ENCODE measurements around the gene ADSS2. TPM values are rescaled to one million over a fixed set of nuclear protein-coding genes. Genes with fewer than 3 reads are reported as not detected.

The ADSS2 gene
- polyA plus RNA-seq, 1 of the 3 experiments (the other 2 are of a cell fraction): 30.7 TPM

- WGBS (ENCODE audit: low lambda C conversion rate): 78% methylated on average over 1 of the region's 1 CpG
- Histone ChIP-seq H4K20me1 (ENCODE audit: insufficient read depth) (no peaks in the 10 kb centered on the region), H3K4me3 (ENCODE audit: low read depth in 2 of 2, low read length in 1 of 2) (no peak overlapping the region), H3K9ac (no peak overlapping the region), H3F3A (replicated peaks; ENCODE audit: insufficient read depth) (peaks cover 6% of the 10 kb centered on the region), H3K9me3 (no peaks in the 10 kb centered on the region), H2AFZ (ENCODE audit: low read depth) (no peak overlapping the region), H3K27ac (ENCODE audit: low read depth in 2 of 2, low read length in 1 of 2) (no peak overlapping the region), H3K79me2 (ENCODE audit: insufficient read depth) (no peaks in the 10 kb centered on the region), H3K4me1 (ENCODE audit: control insufficient read depth in 1 of 2, insufficient read depth in 2 of 2, low read depth in 1 of 2, low read length in 1 of 2) (0 out of 4 replicates have a peak, but pooled peaks cover 0 to 4% of the 10 kb centered on the region in 2 experiments), H3K9me2 (no peaks in the 10 kb centered on the region), H3K27me3 (ENCODE audit: insufficient read depth) (no peaks in the 10 kb centered on the region), H3K36me3 (replicated peaks in 1 of 2; ENCODE audit: control insufficient read depth in 1 of 2, insufficient read depth in 2 of 2, low read length in 1 of 2) (no peaks in the 10 kb centered on the region), H3K4me2 (no peak overlapping the region)
- DNase-seq: no peak
- ChIA-PET CTCF (no interaction called here), POLR2A (no interaction called here)
- TF ChIP-seq CHD2 (IDR thresholded peaks at IDR 0.05; ENCODE audit: low read length, partially characterized antibody): no peak
These were observed 64.3 kb downstream of the ADSS2 start for GRCh38 chr1:244387415-244387814.

DNA sequence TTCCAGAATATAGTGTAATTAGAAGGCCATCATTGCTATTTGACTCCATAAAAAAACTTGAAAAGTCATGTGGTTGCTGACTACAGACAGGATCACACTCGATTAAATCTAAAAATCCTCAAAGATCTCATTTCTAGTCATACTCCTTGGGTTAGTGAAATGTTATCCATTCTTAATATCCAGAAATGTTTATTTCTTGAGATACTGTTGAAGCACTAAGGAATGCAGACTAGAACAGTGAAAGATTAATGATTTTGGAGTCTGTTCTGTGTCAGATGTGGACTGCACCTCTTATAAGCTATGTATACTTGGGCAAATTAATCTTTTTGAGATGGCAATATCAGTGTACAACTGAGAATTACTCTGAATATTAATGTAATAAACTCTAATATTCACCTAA, 65.1 kb downstream of the ADSS2 start:
- H3K9ac ChIP-seq: no peak overlapping the region
- H3F3A ChIP-seq (replicated peaks; ENCODE audit: insufficient read depth): peaks cover 9% of the 10 kb centered on the region
- no peaks in the 10 kb centered on the region for H3K9me2 ChIP-seq
- no peak overlapping the region for H3K27ac ChIP-seq (ENCODE audit: low read depth in 2 of 2, low read length in 1 of 2)
- no peak overlapping the region for H3K4me3 ChIP-seq (ENCODE audit: low read depth in 2 of 2, low read length in 1 of 2)
- ChIA-PET CTCF (no interaction called here), POLR2A (no interaction called here)
- no peaks in the 10 kb centered on the region for H3K79me2 ChIP-seq (ENCODE audit: insufficient read depth)
- TF ChIP-seq IRF3 (IDR thresholded peaks at IDR 0.05; ENCODE audit: low read depth, low read length): no peak
- TF ChIP-seq FOXJ3 (CRISPR knock-in tag; IDR thresholded peaks at IDR 0.05): no peak
- TF ChIP-seq FOXM1 (IDR thresholded peaks at IDR 0.05; ENCODE audit: low read depth): no peak
- TF ChIP-seq GABPA (IDR thresholded peaks at IDR 0.05; ENCODE audit: low read depth): no peak
- no peak for DNase-seq
- peaks cover 2 to 6% of the 10 kb centered on the region in 2 experiments; a peak in 1 of 4 replicates for H3K4me1 ChIP-seq (ENCODE audit: control insufficient read depth in 1 of 2, insufficient read depth in 2 of 2, low read depth in 1 of 2, low read length in 1 of 2)
- no peak overlapping the region for H2AFZ ChIP-seq (ENCODE audit: low read depth)
- H3K9me3 ChIP-seq: no peaks in the 10 kb centered on the region
- no peaks in the 10 kb centered on the region for H3K27me3 ChIP-seq (ENCODE audit: insufficient read depth)
- no peaks in the 10 kb centered on the region for H4K20me1 ChIP-seq (ENCODE audit: insufficient read depth)
- H3K36me3 ChIP-seq (replicated peaks in 1 of 2; ENCODE audit: control insufficient read depth in 1 of 2, insufficient read depth in 2 of 2, low read length in 1 of 2): no peaks in the 10 kb centered on the region
- H3K4me2 ChIP-seq: no peak overlapping the region
- 93% methylated on average over 1 of the region's 1 CpG for WGBS (ENCODE audit: low lambda C conversion rate)

- Histone ChIP-seq H3K4me1 (ENCODE audit: control insufficient read depth in 1 of 2, insufficient read depth in 2 of 2, low read depth in 1 of 2, low read length in 1 of 2) (peaks cover 2 to 6% of the 10 kb centered on the region in 2 experiments; a peak in 1 of 4 replicates), H3K4me2 (no peak overlapping the region), H3K79me2 (ENCODE audit: insufficient read depth) (no peaks in the 10 kb centered on the region), H2AFZ (ENCODE audit: low read depth) (no peak overlapping the region), H3K27ac (ENCODE audit: low read depth in 2 of 2, low read length in 1 of 2) (no peak overlapping the region), H3K9me3 (no peaks in the 10 kb centered on the region), H3K36me3 (replicated peaks in 1 of 2; ENCODE audit: control insufficient read depth in 1 of 2, insufficient read depth in 2 of 2, low read length in 1 of 2) (no peaks in the 10 kb centered on the region), H3K4me3 (ENCODE audit: low read depth in 2 of 2, low read length in 1 of 2) (no peak overlapping the region), H3K9me2 (no peaks in the 10 kb centered on the region), H3K9ac (no peak overlapping the region), H4K20me1 (ENCODE audit: insufficient read depth) (no peaks in the 10 kb centered on the region), H3F3A (replicated peaks; ENCODE audit: insufficient read depth) (peaks cover 9% of the 10 kb centered on the region), H3K27me3 (ENCODE audit: insufficient read depth) (no peaks in the 10 kb centered on the region)
- ChIA-PET POLR2A (no interaction called here), CTCF (interaction anchor here (1.0 kb wide), 2 partner anchors 11 to 84 kb away, joined by 3 read pairs; no protein-coding TSS in a partner anchor)
- no peak for DNase-seq
- 93% methylated on average over 3 of the region's 3 CpGs for WGBS (ENCODE audit: low lambda C conversion rate)
- TF ChIP-seq, protein P1, sequence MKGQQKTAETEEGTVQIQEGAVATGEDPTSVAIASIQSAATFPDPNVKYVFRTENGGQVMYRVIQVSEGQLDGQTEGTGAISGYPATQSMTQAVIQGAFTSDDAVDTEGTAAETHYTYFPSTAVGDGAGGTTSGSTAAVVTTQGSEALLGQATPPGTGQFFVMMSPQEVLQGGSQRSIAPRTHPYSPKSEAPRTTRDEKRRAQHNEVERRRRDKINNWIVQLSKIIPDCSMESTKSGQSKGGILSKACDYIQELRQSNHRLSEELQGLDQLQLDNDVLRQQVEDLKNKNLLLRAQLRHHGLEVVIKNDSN (IDR thresholded peaks at IDR 0.05; ENCODE audit: borderline replicate concordance, low read depth): no peak
- TF ChIP-seq MXI1 (IDR thresholded peaks at IDR 0.05; ENCODE audit: low read depth, low read length) (no peak), ELF1 (IDR thresholded peaks at IDR 0.05) (no peak), JUND (IDR thresholded peaks at IDR 0.05) (no peak), EP300 (IDR thresholded peaks at IDR 0.05; ENCODE audit: borderline replicate concordance in 1 of 2, low read depth in 1 of 2, low read length in 1 of 2) (no peak), MAX (IDR thresholded peaks at IDR 0.05; ENCODE audit: low read depth) (no peak), NRF1 (IDR thresholded peaks at IDR 0.05; ENCODE audit: low read depth, low read length) (no peak), PBX3 (IDR thresholded peaks at IDR 0.05) (no peak), TEAD4 (IDR thresholded peaks at IDR 0.05; ENCODE audit: borderline replicate concordance, insufficient read depth) (no peak), TCF12 (IDR thresholded peaks at IDR 0.05) (no peak), POLR2AphosphoS5 (IDR thresholded peaks at IDR 0.05; ENCODE audit: low read depth, low read length) (no peak), GATA2 (CRISPR knock-in tag; IDR thresholded peaks at IDR 0.05) (no peak)
- TF ChIP-seq, protein P2, sequence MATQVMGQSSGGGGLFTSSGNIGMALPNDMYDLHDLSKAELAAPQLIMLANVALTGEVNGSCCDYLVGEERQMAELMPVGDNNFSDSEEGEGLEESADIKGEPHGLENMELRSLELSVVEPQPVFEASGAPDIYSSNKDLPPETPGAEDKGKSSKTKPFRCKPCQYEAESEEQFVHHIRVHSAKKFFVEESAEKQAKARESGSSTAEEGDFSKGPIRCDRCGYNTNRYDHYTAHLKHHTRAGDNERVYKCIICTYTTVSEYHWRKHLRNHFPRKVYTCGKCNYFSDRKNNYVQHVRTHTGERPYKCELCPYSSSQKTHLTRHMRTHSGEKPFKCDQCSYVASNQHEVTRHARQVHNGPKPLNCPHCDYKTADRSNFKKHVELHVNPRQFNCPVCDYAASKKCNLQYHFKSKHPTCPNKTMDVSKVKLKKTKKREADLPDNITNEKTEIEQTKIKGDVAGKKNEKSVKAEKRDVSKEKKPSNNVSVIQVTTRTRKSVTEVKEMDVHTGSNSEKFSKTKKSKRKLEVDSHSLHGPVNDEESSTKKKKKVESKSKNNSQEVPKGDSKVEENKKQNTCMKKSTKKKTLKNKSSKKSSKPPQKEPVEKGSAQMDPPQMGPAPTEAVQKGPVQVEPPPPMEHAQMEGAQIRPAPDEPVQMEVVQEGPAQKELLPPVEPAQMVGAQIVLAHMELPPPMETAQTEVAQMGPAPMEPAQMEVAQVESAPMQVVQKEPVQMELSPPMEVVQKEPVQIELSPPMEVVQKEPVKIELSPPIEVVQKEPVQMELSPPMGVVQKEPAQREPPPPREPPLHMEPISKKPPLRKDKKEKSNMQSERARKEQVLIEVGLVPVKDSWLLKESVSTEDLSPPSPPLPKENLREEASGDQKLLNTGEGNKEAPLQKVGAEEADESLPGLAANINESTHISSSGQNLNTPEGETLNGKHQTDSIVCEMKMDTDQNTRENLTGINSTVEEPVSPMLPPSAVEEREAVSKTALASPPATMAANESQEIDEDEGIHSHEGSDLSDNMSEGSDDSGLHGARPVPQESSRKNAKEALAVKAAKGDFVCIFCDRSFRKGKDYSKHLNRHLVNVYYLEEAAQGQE (IDR thresholded peaks at IDR 0.05; ENCODE audit: low read depth, low read length): no peak
These were observed 67.6 kb downstream of the ADSS2 start for GRCh38 chr1:244384066-244384465.
